SJSA1 (cell line): ENCODE data around the gene DONSON. TPM values are rescaled to one million over a fixed set of nuclear protein-coding genes. Genes with fewer than 3 reads are reported as not detected.
"Not testable (repeated sequence)": the region's sequence is repeated elsewhere in the genome, so short reads cannot be mapped to it uniquely, and the experiment has no call there.

Experiments
- DNase-seq, 2 experiments: peaks; one replicate each; pipeline ENCODE4 v3.0.0-alpha.2; 2015 to 2020; ENCODE audit warnings: low spot score in 2 of 2, low read depth in 1 of 2
- H3K27ac ChIP-seq: fragments of 250-450 bp; sonication (Bioruptor Pico); 2 replicates; pipeline ENCODE4 v1.5.1; 2020; ENCODE audit warnings: mild to moderate bottlenecking, moderate library complexity
- H3K27me3 ChIP-seq: fragments of 250-450 bp; sonication (Bioruptor Pico); replicated peaks from 2 replicates; pipeline ENCODE4 v1.5.1; 2020; ENCODE audit warnings: mild to moderate bottlenecking, moderate library complexity
- H3K36me3 ChIP-seq: fragments of 250-450 bp; sonication (Bioruptor Pico); 2 replicates; pipeline ENCODE4 v1.5.1; 2020; ENCODE audit warnings: mild to moderate bottlenecking
- H3K4me1 ChIP-seq: fragments of 250-450 bp; sonication (Bioruptor Pico); replicated peaks from 2 replicates; pipeline ENCODE4 v1.6.1; 2021; ENCODE audit warnings: mild to moderate bottlenecking
- H3K4me3 ChIP-seq: fragments of 250-450 bp; sonication (Bioruptor Pico); 2 replicates; pipeline ENCODE4 v1.5.1; 2020; ENCODE audit warnings: mild to moderate bottlenecking
- H3K9me3 ChIP-seq: fragments of 250-450 bp; sonication (Bioruptor Pico); replicated peaks from 2 replicates; pipeline ENCODE4 v1.5.1; 2020; ENCODE audit warnings: mild to moderate bottlenecking
- total RNA-seq: library from RNA; depleted of rRNA; stranded (reverse); fragments of >200 nt; shearing (Covaris generic); gene quantifications from 2 replicates; pipeline ENCODE4 v1.2.3, GENCODE V29; 2014; rRNA removed

Gene DONSON, protein sequence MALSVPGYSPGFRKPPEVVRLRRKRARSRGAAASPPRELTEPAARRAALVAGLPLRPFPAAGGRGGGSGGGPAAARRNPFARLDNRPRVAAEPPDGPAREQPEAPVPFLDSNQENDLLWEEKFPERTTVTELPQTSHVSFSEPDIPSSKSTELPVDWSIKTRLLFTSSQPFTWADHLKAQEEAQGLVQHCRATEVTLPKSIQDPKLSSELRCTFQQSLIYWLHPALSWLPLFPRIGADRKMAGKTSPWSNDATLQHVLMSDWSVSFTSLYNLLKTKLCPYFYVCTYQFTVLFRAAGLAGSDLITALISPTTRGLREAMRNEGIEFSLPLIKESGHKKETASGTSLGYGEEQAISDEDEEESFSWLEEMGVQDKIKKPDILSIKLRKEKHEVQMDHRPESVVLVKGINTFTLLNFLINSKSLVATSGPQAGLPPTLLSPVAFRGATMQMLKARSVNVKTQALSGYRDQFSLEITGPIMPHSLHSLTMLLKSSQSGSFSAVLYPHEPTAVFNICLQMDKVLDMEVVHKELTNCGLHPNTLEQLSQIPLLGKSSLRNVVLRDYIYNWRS
- 46.9 and 63.8 TPM in 2 replicates for total RNA-seq

DNA sequence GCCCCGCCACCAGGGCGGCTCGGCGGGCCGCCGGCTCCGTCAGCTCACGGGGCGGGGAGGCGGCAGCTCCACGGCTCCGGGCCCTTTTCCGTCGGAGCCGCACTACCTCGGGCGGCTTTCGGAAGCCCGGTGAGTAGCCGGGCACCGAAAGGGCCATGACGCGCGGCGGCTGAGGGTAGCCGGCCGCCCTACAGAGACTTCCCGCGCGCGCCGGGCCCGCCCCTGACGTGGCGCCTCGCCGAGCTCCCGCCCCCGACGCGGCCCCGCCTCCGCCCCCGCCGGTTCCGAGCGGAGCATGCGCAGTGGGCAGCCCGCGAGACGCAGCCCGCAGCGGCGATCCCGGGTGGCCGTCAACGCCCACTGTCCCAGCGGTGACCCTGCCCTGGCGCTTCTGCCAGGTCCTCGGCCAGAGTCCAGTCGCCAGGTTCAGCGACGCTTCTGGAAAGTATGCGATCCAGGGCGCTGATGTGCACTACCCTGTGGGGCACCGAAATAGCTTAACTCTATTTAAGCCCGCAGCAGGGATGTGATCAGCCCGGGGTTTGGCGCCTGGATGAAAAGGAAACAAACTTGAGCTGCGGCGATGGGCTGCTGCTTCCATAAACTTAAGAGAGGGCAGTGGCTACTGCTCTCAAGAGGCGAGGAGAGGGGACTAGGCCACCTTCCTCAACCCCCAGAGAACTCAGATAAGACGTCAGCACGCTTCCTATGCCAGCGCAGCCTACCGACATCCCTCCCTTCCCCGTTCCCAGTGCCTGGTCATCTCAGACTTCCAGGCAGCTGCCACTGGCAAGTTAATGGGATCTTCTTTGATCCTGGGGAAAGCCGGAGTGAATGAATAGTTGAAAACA, at the start of gene DONSON:
TSS of gene DONSON (minus strand) at position 200 of the 851 bp plus-strand sequence. CDS start at position 157, 43 bp downstream.
- H3K36me3 ChIP-seq: peaks cover 34% of the 10 kb centered on the region
- DNase-seq: peak; percentile 89 to 92
- H3K4me1 ChIP-seq: peaks cover 13% of the 10 kb centered on the region
- H3K9me3 ChIP-seq: no peaks in the 10 kb centered on the region
- H3K4me3 ChIP-seq: peak within 1 kb of the TSS; percentile 93
- H3K27me3 ChIP-seq: no peaks in the 10 kb centered on the region
- H3K27ac ChIP-seq: peak within 1 kb of the TSS; percentile 88

DNA sequence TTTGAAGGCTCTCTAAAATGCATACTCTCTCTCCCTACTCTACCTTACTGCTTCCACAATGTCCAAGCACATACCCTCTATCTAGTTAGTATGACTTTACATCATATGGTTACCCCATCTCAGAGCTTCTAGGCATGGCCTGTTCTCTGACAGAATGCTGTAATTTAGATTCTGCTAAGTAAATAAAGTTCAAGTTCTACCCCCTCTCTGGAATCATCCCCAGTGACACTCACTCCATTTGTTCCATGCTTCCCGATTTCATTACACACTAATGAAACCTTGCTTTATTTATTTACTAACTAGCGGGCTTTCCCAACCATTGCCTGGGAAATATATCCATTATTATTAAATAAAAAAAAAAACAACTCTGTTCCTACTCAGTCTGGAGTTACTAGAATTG, 45.8 kb upstream of the DONSON start:
- no peak for DNase-seq
- Histone ChIP-seq H3K27me3 (no peaks in the 10 kb centered on the region), H3K27ac (no peak overlapping the region), H3K36me3 (peaks cover 26% of the 10 kb centered on the region), H3K4me3 (no peak overlapping the region), H3K4me1 (no peaks in the 10 kb centered on the region), H3K9me3 (0 out of 2 replicates have a peak, but pooled peaks cover 2% of the 10 kb centered on the region)

DNA sequence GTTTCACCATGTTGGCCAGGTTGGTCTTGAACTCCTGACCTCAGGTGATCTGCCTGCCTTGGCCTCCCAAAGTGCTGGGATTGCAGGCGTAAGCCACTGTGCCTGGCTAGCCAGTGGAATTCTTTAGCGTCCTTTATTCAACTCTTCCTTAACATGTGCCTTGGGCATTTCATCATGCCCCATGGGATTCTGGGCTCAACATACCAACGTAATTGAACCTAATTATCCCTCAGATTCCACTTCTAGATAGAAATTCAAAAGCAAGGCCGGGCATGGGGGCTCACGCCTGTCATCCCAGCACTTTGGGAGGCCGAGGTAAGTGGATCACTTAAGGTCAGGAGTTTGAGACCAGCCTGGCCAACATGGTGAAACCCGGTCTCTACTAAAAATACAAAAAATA, 37.7 kb upstream of the DONSON start:
- not testable (repeated sequence) for H3K4me3 ChIP-seq, H3K4me1 ChIP-seq, H3K27ac ChIP-seq, DNase-seq, H3K27me3 ChIP-seq, H3K9me3 ChIP-seq
- H3K36me3 ChIP-seq: peaks cover 40% of the 10 kb centered on the region

DNA sequence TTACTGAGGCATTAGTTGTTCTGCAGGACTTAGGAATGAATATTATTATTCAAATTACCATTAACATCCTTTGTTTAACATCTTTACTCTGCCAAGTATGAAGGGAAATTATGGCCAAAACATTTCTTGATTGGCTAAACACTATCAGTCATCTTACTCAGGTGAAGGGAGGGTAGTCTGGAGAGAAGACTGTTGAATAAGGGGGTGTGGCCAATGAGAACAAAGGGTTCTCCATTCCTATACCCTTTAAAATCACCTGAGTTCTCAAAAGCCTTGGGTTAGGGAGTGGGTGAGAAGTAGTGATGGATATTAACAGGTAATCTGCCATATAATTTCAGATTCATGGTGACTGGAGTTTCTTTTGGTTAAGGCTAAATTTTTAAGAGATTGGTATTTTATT, 33.8 kb upstream of the DONSON start:
- H3K36me3 ChIP-seq: peaks cover 33% of the 10 kb centered on the region
- H3K27me3 ChIP-seq: no peaks in the 10 kb centered on the region
- H3K4me1 ChIP-seq: no peaks in the 10 kb centered on the region
- no peak overlapping the region for H3K4me3 ChIP-seq
- H3K27ac ChIP-seq: no peak overlapping the region
- DNase-seq: no peak
- H3K9me3 ChIP-seq: no peaks in the 10 kb centered on the region

DNA sequence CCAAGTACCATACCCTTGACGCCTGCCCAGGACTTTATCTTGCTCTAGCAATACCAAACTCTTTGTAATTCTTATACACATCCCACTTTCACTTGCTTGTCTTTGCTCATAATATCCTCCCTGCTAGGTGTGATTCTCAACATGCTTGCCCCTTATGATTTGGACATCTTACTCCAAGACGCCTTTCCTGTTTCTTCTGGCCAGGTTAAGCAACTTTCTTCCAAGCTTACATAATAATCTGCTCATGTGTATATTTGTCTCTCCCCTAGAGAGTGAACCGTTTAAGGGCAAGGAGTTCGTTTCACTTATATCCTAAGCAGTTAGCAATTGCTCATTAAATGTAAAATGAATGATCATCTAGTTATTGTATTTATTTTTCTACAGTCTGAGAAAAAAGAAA, 31.2 kb upstream of the DONSON start:
- DNase-seq: no peak
- Histone ChIP-seq H3K4me3 (no peak overlapping the region), H3K9me3 (no peaks in the 10 kb centered on the region), H3K27me3 (no peaks in the 10 kb centered on the region), H3K4me1 (no peaks in the 10 kb centered on the region), H3K27ac (no peak overlapping the region), H3K36me3 (peaks cover 40% of the 10 kb centered on the region)

DNA sequence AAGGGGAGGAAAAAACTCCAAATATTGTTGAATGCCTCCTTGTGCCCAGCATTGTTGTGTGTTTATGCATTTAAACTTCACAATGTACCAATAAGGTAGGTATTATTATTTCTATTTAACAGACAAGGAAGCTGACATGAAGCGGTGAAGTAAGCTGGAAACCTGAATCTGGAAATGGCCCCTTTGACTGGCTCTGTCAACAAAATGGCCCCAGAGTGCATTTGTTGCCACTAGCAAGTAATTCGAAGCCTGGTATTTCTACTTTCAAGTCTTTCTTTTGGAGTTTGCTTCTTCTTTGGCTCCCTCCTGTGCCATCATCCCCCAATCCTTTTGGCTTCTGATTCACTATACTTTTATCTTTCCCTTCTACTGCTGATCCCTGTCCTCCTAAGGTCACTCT, 29.9 kb upstream of the DONSON start:
- no peaks in the 10 kb centered on the region for H3K27me3 ChIP-seq
- no peak overlapping the region for H3K4me3 ChIP-seq
- DNase-seq: no peak
- H3K36me3 ChIP-seq: peaks cover 42% of the 10 kb centered on the region
- no peaks in the 10 kb centered on the region for H3K4me1 ChIP-seq
- H3K27ac ChIP-seq: no peak overlapping the region
- no peaks in the 10 kb centered on the region for H3K9me3 ChIP-seq

DNA sequence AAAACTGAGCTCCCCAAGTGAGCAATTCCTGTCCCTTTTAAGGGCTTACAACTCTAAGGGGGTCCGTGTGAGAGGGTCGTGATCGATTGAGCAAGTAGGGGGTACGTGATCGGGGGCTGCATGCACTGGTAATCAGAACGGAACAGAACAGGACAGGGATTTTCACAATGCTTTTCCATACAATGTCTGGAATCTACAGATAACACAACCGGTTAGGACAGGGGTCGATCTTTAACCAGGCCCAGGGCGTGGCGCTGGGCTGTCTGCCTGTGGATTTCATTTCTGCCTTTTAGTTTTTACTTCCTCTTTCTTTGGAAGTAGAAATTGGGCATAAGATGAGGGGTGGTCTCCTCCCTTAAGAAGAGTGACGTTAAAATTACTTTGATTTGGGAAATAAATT, 29.1 kb upstream of the DONSON start:
- peaks cover 51% of the 10 kb centered on the region for H3K36me3 ChIP-seq
- H3K27me3 ChIP-seq, H3K4me1 ChIP-seq, DNase-seq, H3K9me3 ChIP-seq, H3K27ac ChIP-seq, H3K4me3 ChIP-seq: not testable (repeated sequence)

DNA sequence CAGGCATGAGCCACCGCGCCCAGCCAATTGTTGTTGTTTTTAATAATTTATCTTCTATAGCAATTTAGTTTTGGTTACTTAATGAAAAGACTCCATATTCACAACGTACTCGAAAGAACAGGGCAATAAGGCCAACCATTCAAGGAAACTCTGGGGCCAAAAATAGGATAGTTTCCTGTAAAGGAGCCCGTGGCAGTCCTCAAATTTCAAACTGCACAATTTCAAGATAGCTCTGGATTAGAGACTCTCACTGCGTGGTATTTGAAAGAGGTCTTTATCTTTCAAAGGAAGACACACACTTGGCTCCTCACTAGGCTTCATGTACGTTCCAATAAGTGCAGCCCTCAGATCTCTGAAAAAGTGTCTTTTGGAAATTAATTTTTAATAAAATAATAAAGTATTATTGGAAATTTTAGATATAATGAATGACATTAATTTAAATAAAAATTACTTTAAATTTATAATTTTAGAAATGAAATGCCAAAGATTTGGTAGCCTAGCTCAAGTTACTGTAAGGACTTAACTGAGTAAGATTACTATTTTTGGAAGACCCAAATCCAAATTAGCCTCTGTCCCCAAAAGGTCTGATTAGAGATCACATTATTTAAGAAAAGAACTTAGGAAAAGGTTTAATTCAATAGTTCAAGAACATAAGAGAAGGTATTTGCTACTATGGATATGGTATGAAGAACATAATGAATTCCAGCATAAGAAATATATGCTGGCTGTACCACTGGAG, 22.7 kb upstream of the DONSON start:
- Histone ChIP-seq H3K9me3 (no peaks in the 10 kb centered on the region), H3K4me3 (no peak overlapping the region), H3K27me3 (no peaks in the 10 kb centered on the region), H3K27ac (no peak overlapping the region), H3K4me1 (no peaks in the 10 kb centered on the region), H3K36me3 (peaks cover 53% of the 10 kb centered on the region)
- DNase-seq: no peak

DNA sequence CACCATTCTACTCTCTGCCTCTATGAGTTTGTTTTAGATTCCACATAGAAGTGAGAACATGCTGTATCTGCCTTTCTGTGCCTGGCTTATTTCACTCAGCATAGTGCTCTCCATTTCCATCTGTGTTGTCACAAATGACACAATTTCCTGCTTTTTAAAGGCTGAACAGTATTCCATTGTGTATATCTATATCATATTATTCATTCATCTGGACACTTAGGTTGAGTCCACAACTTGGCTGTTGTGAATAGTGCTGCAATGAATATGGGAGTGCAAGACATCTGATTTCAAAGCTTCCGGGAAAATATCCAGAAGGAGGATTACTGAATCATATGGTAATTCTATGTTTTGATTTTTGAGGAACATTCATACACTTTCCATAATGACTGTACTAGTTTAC, 20.1 kb upstream of the DONSON start:
- Histone ChIP-seq H3K9me3 (no peaks in the 10 kb centered on the region), H3K27me3 (no peaks in the 10 kb centered on the region), H3K4me3 (no peak overlapping the region), H3K36me3 (peaks cover 46% of the 10 kb centered on the region), H3K27ac (no peak overlapping the region), H3K4me1 (no peaks in the 10 kb centered on the region)
- no peak for DNase-seq

DNA sequence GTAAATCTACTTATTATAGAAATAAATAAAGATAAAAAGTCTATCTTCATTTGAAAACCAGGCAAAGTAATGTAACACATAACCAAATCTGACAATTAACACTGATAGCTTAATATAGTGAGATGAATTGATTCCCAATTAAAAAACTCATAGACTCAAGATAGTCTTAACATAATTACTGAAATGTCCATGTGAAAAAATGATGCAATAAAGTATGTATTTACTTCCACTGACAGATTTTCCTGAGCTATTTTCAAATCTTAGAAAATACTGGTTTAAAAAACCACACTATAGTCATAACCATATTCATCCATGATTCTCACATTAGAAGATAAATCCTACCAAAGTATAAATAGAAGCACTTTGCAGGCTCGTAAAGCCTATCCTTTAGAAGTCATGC, 9.6 kb upstream of the DONSON start:
- H3K36me3 ChIP-seq: peaks cover 48% of the 10 kb centered on the region

DNA sequence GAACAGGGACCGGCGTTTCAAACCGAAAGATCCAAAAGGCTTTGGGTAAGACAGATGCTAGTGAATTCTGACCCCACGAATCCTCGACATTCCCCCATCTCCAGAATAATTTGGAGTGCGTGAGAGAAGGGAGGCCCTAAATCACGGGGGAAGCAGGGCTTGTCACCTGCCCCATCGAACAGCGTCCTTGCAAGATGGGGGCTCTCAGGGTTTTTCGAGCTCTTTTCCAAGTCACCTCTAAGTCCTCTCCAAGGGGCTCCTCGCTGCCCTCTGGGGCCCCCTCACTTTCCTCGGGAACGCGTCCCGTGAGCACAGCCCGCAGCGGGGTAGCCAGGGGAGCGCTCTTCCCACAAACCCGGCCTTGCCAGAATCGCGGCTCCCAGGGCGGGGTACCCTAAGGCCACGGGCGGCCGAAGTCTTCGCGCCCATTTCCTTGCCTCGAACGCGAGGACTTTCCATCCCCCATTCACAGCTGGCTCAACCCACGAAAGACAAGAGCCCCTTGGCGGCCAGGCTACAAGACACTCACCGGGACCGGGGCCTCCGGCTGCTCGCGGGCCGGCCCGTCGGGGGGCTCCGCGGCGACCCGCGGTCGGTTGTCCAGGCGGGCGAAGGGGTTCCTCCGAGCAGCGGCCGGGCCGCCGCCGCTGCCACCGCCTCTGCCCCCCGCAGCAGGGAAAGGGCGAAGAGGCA, 546 bp downstream of the DONSON start:
- peaks cover 13% of the 10 kb centered on the region for H3K4me1 ChIP-seq
- H3K36me3 ChIP-seq: peaks cover 39% of the 10 kb centered on the region
- H3K27ac ChIP-seq: peak overlapping the region; percentile 88
- H3K27me3 ChIP-seq: no peaks in the 10 kb centered on the region
- no peaks in the 10 kb centered on the region for H3K9me3 ChIP-seq
- DNase-seq: peak; percentile 60 to 86
- H3K4me3 ChIP-seq: peak overlapping the region; percentile 93

More for the DNA sequence above, 9.6 kb upstream of the DONSON start:
- Histone ChIP-seq H3K27ac (no peak overlapping the region), H3K9me3 (no peaks in the 10 kb centered on the region), H3K4me3 (no peak overlapping the region), H3K4me1 (no peaks in the 10 kb centered on the region), H3K27me3 (no peaks in the 10 kb centered on the region)
- DNase-seq: no peak

DNA sequence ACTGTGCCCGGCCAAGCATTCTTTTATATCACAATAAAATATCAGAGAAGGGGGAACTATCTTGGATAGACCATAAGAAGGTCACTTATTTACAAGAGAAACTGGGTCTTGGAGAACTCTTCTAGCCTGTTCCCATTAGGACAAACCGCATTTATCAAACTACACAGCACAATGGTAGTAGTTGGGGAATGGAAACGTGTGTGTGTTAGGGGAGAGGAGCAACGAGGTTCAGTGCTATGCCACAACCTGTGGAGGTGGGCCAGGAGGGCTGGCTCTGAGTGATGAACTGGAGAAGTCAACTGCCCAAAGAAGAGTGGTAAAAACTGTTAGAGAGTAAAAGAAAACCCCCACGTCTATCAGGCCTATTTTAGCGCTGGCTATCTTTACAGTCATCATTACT, 1.6 kb downstream of the DONSON start:
- Histone ChIP-seq H3K4me1 (peaks cover 13% of the 10 kb centered on the region), H3K4me3 (peak overlapping the region; percentile 93; the same call in 1 of the 2 replicates), H3K27ac (no peak overlapping the region), H3K9me3 (no peaks in the 10 kb centered on the region), H3K36me3 (peaks cover 48% of the 10 kb centered on the region), H3K27me3 (no peaks in the 10 kb centered on the region)
- no peak for DNase-seq

DNA sequence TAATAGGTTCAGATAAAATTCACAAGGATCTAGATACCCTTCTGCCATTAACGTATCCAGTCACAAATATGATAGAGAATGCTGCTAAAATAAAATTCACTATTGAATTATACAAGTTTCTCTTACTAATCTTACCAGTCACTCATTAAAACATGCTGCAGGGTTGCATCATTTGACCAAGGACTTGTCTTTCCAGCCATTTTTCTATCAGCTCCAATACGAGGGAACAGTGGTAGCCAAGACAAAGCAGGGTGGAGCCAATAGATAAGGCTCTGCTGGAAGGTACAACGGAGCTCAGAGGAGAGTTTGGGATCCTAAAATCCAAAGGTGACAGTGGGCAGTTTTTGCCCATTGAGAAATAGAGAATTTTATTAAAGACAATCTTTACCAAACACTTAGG, 4.0 kb downstream of the DONSON start:
- DNase-seq: no peak
- Histone ChIP-seq H3K4me1 (peaks cover 7% of the 10 kb centered on the region), H3K4me3 (no peak overlapping the region)

More for the DNA sequence above, 4.0 kb downstream of the DONSON start:
- Histone ChIP-seq H3K9me3 (no peaks in the 10 kb centered on the region), H3K27me3 (no peaks in the 10 kb centered on the region), H3K36me3 (peaks cover 66% of the 10 kb centered on the region), H3K27ac (no peak overlapping the region)
